Smooth muscle cell (in vitro differentiated cells): ENCODE results near the gene MDN1. TPM values are rescaled to one million over a fixed set of nuclear protein-coding genes. Genes with fewer than 3 reads are reported as not detected.

Source experiments
- DNase-seq: peaks from one replicate; lab custom pipeline; 2025; ENCODE audit not compliant: unreplicated experiment; lab: John Stamatoyannopoulos, UW
- H2AFZ ChIP-seq: fragments of 200-600 bp; sonication (generic); 2 replicates; pipeline ENCODE4 v1.6.0; 2016; ENCODE audit warnings: antibody characterized with exemption, low read depth, mild to moderate bottlenecking
- H3F3A ChIP-seq: fragments of 200-600 bp; sonication (generic); 2 replicates; pipeline ENCODE4 v1.6.0; 2017; ENCODE audit warnings: antibody characterized with exemption, low read depth
- H3K27ac ChIP-seq: fragments of 200-600 bp; sonication (generic); 2 replicates; pipeline ENCODE4 v1.5.1; 2016; ENCODE audit warnings: low read depth, mild to moderate bottlenecking
- H3K27me3 ChIP-seq: fragments of 200-600 bp; sonication (generic); 2 replicates; pipeline ENCODE4 v1.6.1; 2016; ENCODE audit warnings: low read depth, mild to moderate bottlenecking
- H3K36me3 ChIP-seq: fragments of 200-600 bp; sonication (generic); 2 replicates; pipeline ENCODE4 v1.5.1; 2016; ENCODE audit warnings: low read depth
- H3K4me1 ChIP-seq: fragments of 200-600 bp; sonication (generic); 2 replicates; pipeline ENCODE4 v1.5.1; 2016; ENCODE audit warnings: low read depth
- H3K4me2 ChIP-seq: fragments of 200-600 bp; sonication (generic); 2 replicates; pipeline ENCODE4 v1.6.0; 2016; ENCODE audit warnings: mild to moderate bottlenecking
- H3K4me3 ChIP-seq: fragments of 200-600 bp; sonication (generic); 2 replicates; pipeline ENCODE4 v1.5.1; 2016; ENCODE audit warnings: mild to moderate bottlenecking
- H3K79me2 ChIP-seq: fragments of 200-600 bp; sonication (generic); 2 replicates; pipeline ENCODE4 v1.6.0; 2016; ENCODE audit warnings: low read depth, mild to moderate bottlenecking
- H3K9ac ChIP-seq: fragments of 200-600 bp; sonication (generic); 2 replicates; pipeline ENCODE4 v1.6.0; 2016; ENCODE audit warnings: low read depth
- H3K9me3 ChIP-seq: fragments of 200-600 bp; sonication (generic); replicated peaks from 2 replicates; pipeline ENCODE4 v1.5.1; 2016; ENCODE audit warnings: low read depth
- H4K20me1 ChIP-seq: fragments of 200-600 bp; sonication (generic); 2 replicates; pipeline ENCODE4 v1.6.0; 2016; ENCODE audit warnings: low read depth
- WGBS: methylation state at CpG from one replicate; pipeline ENCODE4 v1.1.7; 2016; ENCODE audit warnings: low lambda C conversion rate; 5-methylcytosine and 5-hydroxymethylcytosine counted together
- polyA plus RNA-seq: library from polyadenylated mRNA; unstranded; fragments of >200 nt; fragmentation: Nextera tagmentation; extraction: Ambion mirVana; gene quantifications from 2 replicates; pipeline ENCODE4 v1.2.1, GENCODE V29; 2016
- total RNA-seq: library from RNA; depleted of rRNA; stranded (reverse); fragments of >200 nt; gene quantifications from 2 replicates; pipeline ENCODE4 v1.2.3, GENCODE V29; 2014
- TF ChIP-seq, protein P1 (sequence below): fragments of 200-600 bp; sonication (generic); IDR thresholded peaks from 2 replicates; pipeline ENCODE4 v1.5.1; 2017; ENCODE audit warnings: borderline replicate concordance, mild to moderate bottlenecking, antibody characterized with exemption; ENCODE audit not compliant: insufficient read depth, poor library complexity, severe bottlenecking

Gene MDN1
- total and polyA plus RNA-seq, 2 experiments from 2014 or later, result 6.4 to 16.5 TPM

- Histone ChIP-seq H3K9ac (no peak overlapping the region), H3K9me3 (no peaks in the 10 kb centered on the region), H3K27me3 (no peaks in the 10 kb centered on the region), H3K4me2 (no peak overlapping the region), H3K36me3 (peaks cover 46% of the 10 kb centered on the region), H3K4me3 (no peak overlapping the region), H3F3A (no peaks in the 10 kb centered on the region), H2AFZ (no peak overlapping the region), H3K79me2 (no peaks in the 10 kb centered on the region), H3K27ac (no peak overlapping the region), H4K20me1 (no peaks in the 10 kb centered on the region), H3K4me1 (no peaks in the 10 kb centered on the region)
- TF ChIP-seq, protein P1, sequence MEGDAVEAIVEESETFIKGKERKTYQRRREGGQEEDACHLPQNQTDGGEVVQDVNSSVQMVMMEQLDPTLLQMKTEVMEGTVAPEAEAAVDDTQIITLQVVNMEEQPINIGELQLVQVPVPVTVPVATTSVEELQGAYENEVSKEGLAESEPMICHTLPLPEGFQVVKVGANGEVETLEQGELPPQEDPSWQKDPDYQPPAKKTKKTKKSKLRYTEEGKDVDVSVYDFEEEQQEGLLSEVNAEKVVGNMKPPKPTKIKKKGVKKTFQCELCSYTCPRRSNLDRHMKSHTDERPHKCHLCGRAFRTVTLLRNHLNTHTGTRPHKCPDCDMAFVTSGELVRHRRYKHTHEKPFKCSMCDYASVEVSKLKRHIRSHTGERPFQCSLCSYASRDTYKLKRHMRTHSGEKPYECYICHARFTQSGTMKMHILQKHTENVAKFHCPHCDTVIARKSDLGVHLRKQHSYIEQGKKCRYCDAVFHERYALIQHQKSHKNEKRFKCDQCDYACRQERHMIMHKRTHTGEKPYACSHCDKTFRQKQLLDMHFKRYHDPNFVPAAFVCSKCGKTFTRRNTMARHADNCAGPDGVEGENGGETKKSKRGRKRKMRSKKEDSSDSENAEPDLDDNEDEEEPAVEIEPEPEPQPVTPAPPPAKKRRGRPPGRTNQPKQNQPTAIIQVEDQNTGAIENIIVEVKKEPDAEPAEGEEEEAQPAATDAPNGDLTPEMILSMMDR, result no peak
- WGBS, result 66% methylated on average over 7 of the region's 7 CpGs
- no peak for DNase-seq
Observed at GRCh38 chr6:89675949-89676748, 143.4 kb downstream of the MDN1 start.

GRCh38 chr6:89670935-89671565, 148.5 kb downstream of the MDN1 start:
- H4K20me1 ChIP-seq, result no peaks in the 10 kb centered on the region
- no peaks in the 10 kb centered on the region for H3K9me3 ChIP-seq
- no peak overlapping the region for H3K4me2 ChIP-seq
- peaks cover 27% of the 10 kb centered on the region for H3K36me3 ChIP-seq
- no peaks in the 10 kb centered on the region for H3K4me1 ChIP-seq
- no peaks in the 10 kb centered on the region for H3K27me3 ChIP-seq
- no peak overlapping the region for H3K27ac ChIP-seq
- H2AFZ ChIP-seq, result no peak overlapping the region
- H3F3A ChIP-seq, result no peaks in the 10 kb centered on the region
- TF ChIP-seq, protein P1, result no peak
- H3K9ac ChIP-seq, result no peak overlapping the region
- no peaks in the 10 kb centered on the region for H3K79me2 ChIP-seq
- no peak for DNase-seq
- 98% methylated on average over 7 of the region's 7 CpGs for WGBS
- H3K4me3 ChIP-seq, result no peak overlapping the region

DNA sequence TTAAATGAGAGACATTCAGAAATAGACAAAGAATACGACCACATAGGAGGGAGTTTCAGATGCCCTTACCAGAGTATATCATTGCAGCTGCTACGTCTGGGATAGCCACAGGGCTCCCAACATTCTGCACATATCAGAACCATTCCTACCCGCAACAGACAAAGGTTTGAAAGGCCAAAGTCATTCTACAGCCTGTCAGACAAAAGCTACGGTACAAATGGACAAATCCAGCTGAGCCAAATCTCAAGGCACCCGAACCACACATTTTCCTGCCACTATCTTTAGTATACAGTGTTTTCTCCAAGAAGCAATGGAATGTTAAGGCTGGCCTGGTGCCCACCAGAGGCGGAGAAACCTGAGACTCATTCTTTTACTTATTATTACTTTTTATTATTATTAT, 150.6 kb downstream of the MDN1 start:
- H3K9ac ChIP-seq, result no peak overlapping the region
- H3K4me3 ChIP-seq, result no peak overlapping the region
- no peak overlapping the region for H3K4me2 ChIP-seq
- WGBS, result 69% methylated on average over 6 of the region's 6 CpGs
- H3F3A ChIP-seq, result no peaks in the 10 kb centered on the region
- H3K4me1 ChIP-seq, result no peaks in the 10 kb centered on the region
- peaks cover 16% of the 10 kb centered on the region for H3K36me3 ChIP-seq
- H3K79me2 ChIP-seq, result no peaks in the 10 kb centered on the region
- TF ChIP-seq, protein P1, result no peak
- no peaks in the 10 kb centered on the region for H3K9me3 ChIP-seq
- H2AFZ ChIP-seq, result no peak overlapping the region
- H4K20me1 ChIP-seq, result no peaks in the 10 kb centered on the region
- no peak overlapping the region for H3K27ac ChIP-seq
- no peaks in the 10 kb centered on the region for H3K27me3 ChIP-seq
- no peak for DNase-seq
